GM08714 (cell line): ENCODE measurements around the gene PDE3A.
"Not testable (repeated sequence)": the region's sequence is repeated elsewhere in the genome, so short reads cannot be mapped to it uniquely, and the experiment has no call there.

ENCODE experiments used
- H3K4me3 ChIP-seq: fragments of 200-500 bp; sonication (Bioruptor generic); 2 replicates; pipeline ENCODE4 v1.5.1; 2014; ENCODE audit warnings: mild to moderate bottlenecking, low read length, inconsistent platforms
- ZNF274 ChIP-seq: IDR thresholded peaks from 2 replicates; pipeline ENCODE4 v1.6.1; 2012; ENCODE audit warnings: mild to moderate bottlenecking, low read depth, low read length

The PDE3A gene

DNA sequence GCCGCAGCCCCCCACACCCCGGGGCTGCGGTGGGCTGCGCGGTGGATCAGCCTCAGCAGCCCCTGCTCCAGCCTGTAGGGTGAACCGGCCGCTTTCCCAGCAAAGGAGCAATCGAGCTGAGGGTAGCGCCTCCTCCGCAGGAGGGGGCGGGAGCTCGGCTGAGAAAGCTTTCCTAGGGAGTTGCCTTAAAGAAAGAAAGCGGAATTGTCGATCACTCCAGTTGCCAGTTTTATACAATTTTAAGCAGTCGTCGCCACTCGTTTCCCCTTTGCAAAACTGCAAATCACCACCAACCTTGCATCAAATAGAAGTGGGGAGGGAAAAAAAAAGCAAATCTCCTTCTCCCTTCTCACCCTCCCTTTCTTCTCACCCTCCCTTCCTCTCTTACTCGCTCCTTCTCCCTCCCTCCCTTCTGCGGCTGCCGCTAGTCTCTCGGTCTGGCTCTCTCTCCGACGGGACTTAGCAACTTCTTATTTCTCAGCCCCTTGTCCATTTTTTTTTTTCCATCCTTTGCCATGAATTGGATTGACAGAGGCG, at the start of gene PDE3A:
PDE3A (plus strand) TSS at position 424 of the 537 bp plus-strand sequence. CDS start 748 bp downstream, outside the sequence.
- H3K4me3 ChIP-seq: no peak within 1 kb of the TSS
- no peak for TF ChIP-seq ZNF274

DNA sequence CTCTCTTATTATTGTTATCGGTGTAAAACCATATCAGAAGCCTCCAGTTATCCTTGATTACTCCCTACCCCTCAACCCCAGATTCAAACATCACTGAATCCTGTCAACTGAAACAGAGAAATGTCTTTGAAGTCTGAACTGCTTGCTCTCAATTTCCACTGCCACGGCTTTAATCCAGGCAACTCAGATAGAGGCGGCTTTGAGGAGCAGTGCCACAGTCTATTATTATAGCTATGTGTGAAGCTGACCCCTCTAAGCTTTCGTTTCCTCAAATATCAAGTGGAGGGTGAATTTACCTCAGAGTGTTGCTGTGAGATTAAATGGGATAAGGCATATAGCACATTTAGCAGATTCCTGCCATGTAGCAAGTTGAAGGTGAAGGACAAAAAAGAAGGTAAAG, 49.0 kb upstream of the PDE3A start:
- TF ChIP-seq ZNF274: no peak
- H3K4me3 ChIP-seq: no peak overlapping the region

DNA sequence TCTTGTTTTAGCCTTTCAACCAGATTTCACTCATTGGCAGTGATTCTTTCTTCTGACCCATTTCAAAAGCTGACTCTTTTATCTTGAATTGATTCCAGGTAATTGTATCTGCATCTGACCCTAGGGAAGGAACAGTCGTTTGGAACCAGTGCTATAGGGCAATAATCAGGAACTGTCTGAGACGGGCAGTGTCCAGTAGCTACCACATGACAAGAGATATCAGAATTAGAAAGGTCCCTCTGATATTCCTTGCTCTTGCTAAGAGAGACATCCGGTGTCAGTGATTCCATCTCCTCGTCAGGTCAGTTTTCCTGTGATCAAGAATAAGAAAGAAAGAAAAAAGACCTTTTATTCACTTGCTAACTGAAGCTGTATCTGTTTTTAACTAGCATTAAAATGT, 47.8 kb upstream of the PDE3A start:
- no peak for TF ChIP-seq ZNF274
- no peak overlapping the region for H3K4me3 ChIP-seq

DNA sequence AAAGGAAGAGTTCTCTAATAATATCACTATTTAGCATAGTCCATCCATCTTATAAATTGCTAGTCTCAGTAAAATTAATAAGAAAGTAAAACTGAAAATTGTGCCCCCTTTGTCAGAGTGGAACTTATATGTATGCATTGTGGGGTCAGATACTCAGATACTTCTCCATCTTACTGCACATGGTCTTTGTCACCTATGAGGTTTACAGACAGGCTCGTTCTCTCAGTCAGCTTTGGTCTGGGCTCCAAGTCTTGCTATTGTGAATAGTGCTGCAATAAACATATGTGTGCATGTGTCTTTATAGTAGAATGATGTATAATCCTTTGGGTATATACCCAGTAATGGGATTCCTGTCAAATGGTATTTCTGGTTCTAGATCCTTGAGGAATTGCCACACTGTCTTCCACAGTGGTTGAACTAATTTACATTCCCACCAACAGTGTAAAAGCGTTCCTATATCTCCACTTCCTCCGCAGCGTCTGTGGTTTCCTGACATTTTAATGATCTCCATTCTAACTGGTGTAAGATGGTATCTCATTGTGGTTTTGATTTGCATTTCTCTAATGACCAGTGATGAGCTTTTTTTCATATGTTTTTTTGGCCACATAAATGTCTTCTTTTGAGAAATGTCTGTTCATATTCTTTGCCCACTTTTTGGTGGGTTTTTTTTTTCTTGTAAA, 37.4 kb upstream of the PDE3A start:
- not testable (repeated sequence) for H3K4me3 ChIP-seq

DNA sequence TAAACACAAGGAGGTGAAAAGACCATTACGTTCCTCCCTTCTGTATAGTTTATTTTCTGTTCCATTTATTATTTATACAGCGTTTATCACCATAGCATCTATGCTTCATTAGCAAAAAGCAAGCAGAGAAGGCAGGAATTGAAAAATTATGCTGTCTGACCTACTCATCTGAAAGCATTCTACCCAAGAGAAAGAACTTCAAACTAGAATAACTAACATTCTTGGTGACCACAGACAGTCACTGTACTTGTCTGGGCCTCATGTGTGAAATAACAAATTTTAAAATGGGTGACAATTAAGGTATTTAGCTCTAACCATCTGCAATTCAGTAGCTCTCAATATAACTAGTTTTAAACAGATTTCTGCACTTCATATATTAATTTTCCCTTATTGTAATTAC, 29.3 kb upstream of the PDE3A start:
- no peak for TF ChIP-seq ZNF274
- no peak overlapping the region for H3K4me3 ChIP-seq

DNA sequence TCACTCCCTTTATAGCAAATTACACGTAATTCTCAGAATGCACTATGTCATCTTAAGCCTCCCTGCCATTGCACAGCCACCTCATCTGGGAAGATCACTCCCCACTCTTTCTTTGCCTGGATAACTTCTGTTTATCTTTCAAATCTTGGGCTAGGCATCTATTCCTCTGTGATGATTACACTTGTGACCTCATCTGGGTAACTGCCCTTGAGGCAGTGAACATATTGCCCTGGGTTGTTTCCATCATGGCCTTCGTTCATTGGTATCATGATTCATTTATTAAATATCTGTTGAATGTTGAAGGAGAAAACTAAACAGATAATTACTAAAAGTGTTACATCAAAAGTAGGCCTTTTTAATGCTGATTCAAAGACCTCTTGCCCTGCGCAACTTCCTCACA, 26.2 kb upstream of the PDE3A start:
- no peak overlapping the region for H3K4me3 ChIP-seq
- no peak for TF ChIP-seq ZNF274

DNA sequence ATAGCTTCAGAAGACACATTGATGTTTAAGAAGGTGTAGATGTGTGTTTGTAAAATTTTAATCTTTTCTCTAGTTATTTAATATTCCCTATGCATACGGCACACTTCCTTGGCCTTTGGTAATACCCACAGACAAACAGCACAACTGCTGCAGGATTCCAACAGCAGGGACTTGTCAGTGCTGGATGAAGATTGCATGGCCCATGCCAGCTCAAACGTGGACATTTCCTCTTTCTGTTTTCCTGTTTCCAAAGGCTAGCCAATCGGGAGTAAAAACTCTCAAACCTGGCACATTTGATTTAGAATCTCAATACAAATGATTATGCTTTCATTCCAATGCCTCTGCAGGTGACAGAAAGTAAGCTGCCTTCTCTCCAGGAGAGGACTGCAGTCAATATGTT, 22.5 kb upstream of the PDE3A start:
- no peak for TF ChIP-seq ZNF274
- H3K4me3 ChIP-seq: no peak overlapping the region

DNA sequence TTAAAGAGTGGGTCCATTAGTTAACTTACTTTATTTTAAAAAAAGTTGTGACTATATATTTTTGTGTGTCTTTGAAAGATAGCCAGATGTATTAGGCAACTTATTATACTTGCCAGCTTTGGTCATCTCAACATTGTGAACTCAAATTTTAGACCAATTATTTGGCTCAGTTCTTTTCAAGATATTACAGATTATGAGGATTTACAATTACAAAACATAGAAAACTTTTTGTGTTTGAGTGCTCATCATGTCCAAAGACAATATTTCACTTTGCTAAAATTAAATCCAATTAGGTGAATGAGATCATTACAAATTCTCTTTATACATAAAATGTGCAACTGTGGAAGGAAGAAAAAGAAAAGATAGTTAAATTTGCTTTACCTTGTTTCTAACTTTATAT, 18.3 kb upstream of the PDE3A start:
- H3K4me3 ChIP-seq: no peak overlapping the region
- TF ChIP-seq ZNF274: no peak

DNA sequence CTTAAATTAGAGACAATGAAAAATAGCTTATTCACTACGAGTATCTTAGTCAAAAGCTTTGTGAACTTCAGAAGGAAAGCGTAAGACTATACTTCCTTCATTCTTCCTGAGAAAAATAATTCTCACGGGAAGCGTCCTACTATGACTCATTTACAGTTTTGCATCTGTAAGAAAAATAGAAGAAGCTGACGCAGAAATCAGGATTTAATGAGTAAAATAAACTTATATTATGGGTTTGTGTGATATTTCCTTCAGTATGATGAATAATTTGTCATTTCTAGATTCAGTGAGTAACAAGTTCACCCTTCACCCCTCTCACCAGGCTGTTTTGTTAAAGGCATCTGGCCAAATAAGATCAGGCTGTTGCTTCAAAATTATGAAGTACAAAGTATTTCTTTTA, 17.8 kb upstream of the PDE3A start:
- H3K4me3 ChIP-seq: no peak overlapping the region
- TF ChIP-seq ZNF274: no peak

DNA sequence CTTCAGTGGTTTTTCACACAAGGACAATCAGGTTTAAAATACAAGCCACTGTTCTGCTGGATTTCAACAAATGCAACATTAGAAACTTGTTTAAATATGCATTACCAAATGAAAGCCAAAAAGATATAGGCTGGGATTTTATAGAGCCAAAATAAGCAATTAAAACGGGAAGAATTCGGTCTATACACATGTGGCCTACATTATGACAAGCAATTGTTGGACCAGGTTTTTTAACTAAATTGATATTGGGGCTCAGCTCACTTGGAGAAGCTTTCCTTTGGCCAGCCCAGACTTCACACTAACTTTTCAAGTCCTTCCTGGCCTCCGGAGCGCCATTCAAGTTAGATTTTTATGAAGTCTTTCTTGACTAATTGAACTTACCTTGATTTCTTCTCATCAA, 16.9 kb upstream of the PDE3A start:
- no peak for TF ChIP-seq ZNF274
- no peak overlapping the region for H3K4me3 ChIP-seq

DNA sequence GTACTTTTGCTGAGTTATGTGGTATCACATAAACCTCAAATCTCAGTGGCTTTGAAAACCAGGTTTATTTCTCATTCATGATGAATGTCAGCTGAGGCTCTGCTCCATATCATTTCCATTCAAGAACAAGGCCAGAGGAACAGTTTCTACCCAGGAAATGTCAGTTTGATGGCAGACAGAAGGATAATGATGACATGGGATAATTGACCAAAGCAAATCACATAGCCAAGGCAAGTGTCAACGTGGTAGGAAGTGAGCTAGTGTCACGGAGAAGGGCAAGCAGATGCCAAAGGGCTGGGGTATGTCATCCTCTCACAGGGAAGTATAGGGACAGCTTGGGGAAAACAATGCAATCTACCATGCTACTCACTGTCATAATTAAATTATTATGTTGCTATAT, 12.3 kb upstream of the PDE3A start:
- TF ChIP-seq ZNF274: no peak
- H3K4me3 ChIP-seq: no peak overlapping the region

DNA sequence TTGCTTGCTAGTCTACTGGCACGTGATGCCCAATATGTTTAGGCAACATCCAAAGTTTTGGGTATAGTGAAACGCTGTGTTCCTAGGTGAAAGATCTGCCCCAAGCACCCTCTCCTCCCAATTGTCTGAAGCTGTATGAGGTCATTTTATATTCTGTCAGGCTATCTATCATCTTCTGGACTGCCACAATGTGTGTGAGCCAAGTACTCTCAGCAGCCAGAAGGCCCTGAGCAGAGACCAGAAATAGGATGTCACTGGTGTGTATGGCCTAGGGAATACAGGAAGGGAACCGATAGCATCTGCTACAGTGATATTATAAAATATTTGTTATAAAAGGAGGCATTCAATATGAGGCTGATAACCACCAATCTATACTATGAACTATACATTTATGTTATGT, 7.9 kb upstream of the PDE3A start:
- TF ChIP-seq ZNF274: no peak
- no peak overlapping the region for H3K4me3 ChIP-seq

DNA sequence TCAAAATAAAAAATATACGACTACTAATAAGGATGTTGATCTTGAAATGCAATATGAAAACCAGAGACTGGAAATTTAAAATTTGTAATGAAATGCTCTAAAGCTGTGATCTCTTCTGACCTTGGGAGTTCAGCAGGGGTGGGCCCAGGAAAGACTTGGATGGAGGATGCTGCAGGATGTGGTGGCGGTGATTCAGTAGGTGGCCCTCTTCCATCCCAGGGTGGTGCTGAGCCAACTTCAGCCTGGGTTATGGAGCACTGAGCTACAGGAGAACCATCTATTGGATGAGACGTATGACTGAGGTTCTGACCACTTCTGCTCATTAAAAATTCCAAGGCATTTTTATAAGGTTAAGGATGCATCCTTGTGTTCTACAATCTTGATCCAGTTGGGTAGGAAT, 6.9 kb upstream of the PDE3A start:
- TF ChIP-seq ZNF274: no peak
- H3K4me3 ChIP-seq: no peak overlapping the region

DNA sequence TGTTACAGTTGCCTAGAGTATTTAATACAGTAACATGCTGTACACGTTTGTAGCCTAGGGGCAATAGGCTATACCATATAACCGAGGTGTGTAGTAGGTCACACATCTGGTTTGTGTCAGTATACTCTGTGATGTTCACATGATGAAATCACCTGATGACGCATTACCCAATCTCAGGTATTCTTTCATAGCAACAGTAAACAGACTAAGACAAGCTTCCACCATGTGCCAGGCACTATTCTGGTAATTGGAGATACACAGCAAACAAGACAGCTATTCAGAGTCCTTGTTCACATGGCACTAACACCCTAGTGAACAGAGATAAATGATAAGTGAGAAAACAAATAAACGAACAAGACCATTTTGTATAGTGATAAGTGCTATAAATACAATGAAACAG, 3.8 kb upstream of the PDE3A start:
- no peak overlapping the region for H3K4me3 ChIP-seq
- no peak for TF ChIP-seq ZNF274

DNA sequence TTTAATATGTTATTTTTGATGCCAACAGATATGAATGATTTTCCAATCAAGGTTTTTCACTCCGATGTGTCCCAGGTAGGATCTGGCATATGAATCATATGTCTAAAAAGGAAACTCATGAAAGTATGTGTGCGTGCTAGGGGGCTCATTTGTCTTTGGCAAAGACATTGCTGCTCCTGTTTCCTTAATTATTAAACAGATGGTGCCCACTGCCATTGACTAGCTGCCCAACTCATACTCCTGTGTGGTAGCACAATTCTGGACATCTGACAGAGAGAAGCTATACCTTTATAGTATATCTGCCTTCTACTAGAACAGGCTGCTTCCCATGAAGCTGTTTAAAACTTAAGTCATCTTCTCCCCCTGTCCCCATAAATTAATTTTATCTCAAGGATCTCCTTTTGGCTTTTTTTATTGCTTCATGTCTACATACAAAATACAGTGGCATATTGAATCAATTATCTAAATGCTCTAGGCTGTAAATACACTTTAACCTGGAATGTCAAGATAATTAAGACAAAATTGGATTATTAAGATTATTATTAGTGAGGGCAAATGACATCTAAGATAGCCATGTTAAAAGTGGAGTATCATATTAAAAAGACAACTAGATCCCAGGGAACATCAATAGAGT, 1.4 kb upstream of the PDE3A start:
- H3K4me3 ChIP-seq: no peak overlapping the region

DNA sequence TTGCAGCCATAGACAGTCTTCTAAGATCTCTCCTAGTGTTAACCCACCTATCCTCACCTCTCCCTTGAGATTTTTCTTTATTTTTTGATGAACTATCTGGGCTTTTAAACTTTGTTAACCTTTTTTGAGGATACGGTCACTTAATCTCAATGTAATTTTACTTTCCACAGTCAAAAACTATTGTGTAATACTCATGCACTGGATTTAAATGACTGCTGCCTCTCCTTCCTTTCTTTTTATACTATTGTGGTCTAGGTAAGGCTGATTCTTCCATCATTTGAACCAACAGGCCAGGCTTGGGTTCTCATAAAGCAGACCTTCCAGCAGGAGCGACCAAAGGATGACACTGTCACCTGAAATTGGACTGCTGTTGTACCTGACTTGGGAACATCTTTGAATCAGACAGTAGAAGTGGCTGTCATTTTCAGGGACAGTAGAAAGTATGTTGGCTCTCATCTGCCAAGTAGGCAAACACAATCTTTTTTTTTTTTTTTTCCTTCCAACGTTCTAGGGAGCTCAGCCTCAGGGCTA, 689 bp upstream of the PDE3A start:
- no peak for TF ChIP-seq ZNF274
- H3K4me3 ChIP-seq: no peak overlapping the region

More for the DNA sequence above, 1.4 kb upstream of the PDE3A start:
- TF ChIP-seq ZNF274: no peak
